Keratinocyte (primary cell): ENCODE measurements around the gene NDUFS2. TPM values are rescaled to one million over a fixed set of nuclear protein-coding genes. Genes with fewer than 3 reads are reported as not detected.

Experiments
- DNase-seq: peaks from one replicate; pipeline ENCODE4 v3.0.0-alpha.2; 2011; ENCODE audit warnings: low read depth, missing footprints, low spot score
- FAIRE-seq: peaks from 2 replicates; lab custom pipeline; 2011; peaks lifted over from hg19 to GRCh38; lab: Jason Lieb, UNC
- H2AFZ ChIP-seq: 2 replicates; pipeline ENCODE4 v1.6.0; 2012; ENCODE audit warnings: low read length, control low read depth, inconsistent platforms; ENCODE audit not compliant: control insufficient read depth
- H3K27ac ChIP-seq: 2 replicates; pipeline ENCODE4 v1.5.1; 2011; ENCODE audit warnings: low read length; ENCODE audit not compliant: control insufficient read depth, insufficient read depth
- H3K27me3 ChIP-seq: 3 replicates; pipeline ENCODE4 v1.6.0; 2011; ENCODE audit warnings: low read length; ENCODE audit not compliant: control insufficient read depth, insufficient read depth; ENCODE audit errors: extremely low read depth
- H3K36me3 ChIP-seq, 2 experiments: 2 replicates in 1 of 2; 3 replicates in 1 of 2; pipeline ENCODE4 v1.5.1; 2011; ENCODE audit warnings: low read length in 2 of 2, mild to moderate bottlenecking in 1 of 2; ENCODE audit not compliant: control insufficient read depth in 2 of 2, insufficient read depth in 2 of 2; ENCODE audit errors: extremely low read depth in 1 of 2
- H3K4me1 ChIP-seq: 3 replicates; pipeline ENCODE4 v1.5.1; 2011; ENCODE audit warnings: low read length; ENCODE audit not compliant: control insufficient read depth, insufficient read depth; ENCODE audit errors: extremely low read depth
- H3K4me2 ChIP-seq: 3 replicates; pipeline ENCODE4 v1.6.0; 2011; ENCODE audit warnings: low read depth, low read length; ENCODE audit not compliant: control insufficient read depth, insufficient read depth; ENCODE audit errors: extremely low read depth
- H3K4me3 ChIP-seq, 3 experiments: fragments of 200-600 bp in 1 of 3; sonication (generic) in 1 of 3; 2 replicates in 2 of 3; 3 replicates in 1 of 3; pipeline ENCODE4 v1.5.1; 2011 to 2016; ENCODE audit warnings: low read length in 3 of 3, mild to moderate bottlenecking in 3 of 3, control low read depth in 2 of 3, inconsistent platforms in 1 of 3, low read depth in 1 of 3, mixed read lengths in 1 of 3, mixed run types in 1 of 3, moderate library complexity in 1 of 3; ENCODE audit not compliant: control insufficient read depth in 2 of 3, insufficient read depth in 2 of 3; ENCODE audit errors: extremely low read depth in 1 of 3
- H3K79me2 ChIP-seq: 2 replicates; pipeline ENCODE4 v1.6.0; 2012; ENCODE audit warnings: low read length; ENCODE audit not compliant: control insufficient read depth, insufficient read depth
- H3K9ac ChIP-seq: 3 replicates; pipeline ENCODE4 v1.6.0; 2011; ENCODE audit warnings: low read length; ENCODE audit not compliant: control insufficient read depth, insufficient read depth; ENCODE audit errors: extremely low read depth
- H3K9me1 ChIP-seq: 3 replicates; pipeline ENCODE4 v1.6.0; 2011; ENCODE audit warnings: low read length; ENCODE audit not compliant: control insufficient read depth, insufficient read depth; ENCODE audit errors: extremely low read depth
- H3K9me3 ChIP-seq: 2 replicates; pipeline ENCODE4 v1.5.1; 2012; ENCODE audit warnings: low read depth, low read length; ENCODE audit not compliant: control insufficient read depth
- H4K20me1 ChIP-seq: 3 replicates; pipeline ENCODE4 v1.6.0; 2011; ENCODE audit warnings: low read length; ENCODE audit not compliant: control insufficient read depth, insufficient read depth; ENCODE audit errors: extremely low read depth
- EZH2 ChIP-seq: IDR thresholded peaks from one replicate; pipeline ENCODE4 v1.6.1; 2012; ENCODE audit warnings: inconsistent platforms, mild to moderate bottlenecking, low read length, moderate library complexity
- dilution Hi-C: fragments of 300-500 bp; cut with MboI; formaldehyde crosslinking; loops from one replicate; pipeline ENCODE4 v1.7.0; 2020; ENCODE audit warnings: low sequenced_read_pairs; ENCODE audit not compliant: extremely low pct_ligation_motif_present
- polyA plus RNA-seq, 5 experiments: library from polyadenylated mRNA; depleted of rRNA in 3 of 5; stranded (reverse) in 3 of 5; stranded (forward) in 1 of 5; unstranded in 1 of 5; fragments of >200 nt; gene quantifications; 1 replicate in 1 of 5; 2 replicates in 3 of 5; 3 replicates in 1 of 5; pipeline versions ENCODE4 v1.2.1 to v1.2.3, GENCODE V29; 2011 to 2012; ENCODE audit warnings: missing spikeins in 2 of 5, low read depth in 1 of 5, low replicate concordance in 1 of 5
- TF ChIP-seq, protein P1 (sequence below), 3 experiments: IDR thresholded peaks in 1 of 3; conservative IDR thresholded peaks in 1 of 3; optimal IDR thresholded peaks in 1 of 3; 2 replicates in 2 of 3; 3 replicates in 1 of 3; pipeline versions ENCODE3 to v1.5.1; 2011; ENCODE audit warnings: low read length in 3 of 3, mild to moderate bottlenecking in 3 of 3, moderate library complexity in 2 of 3, control low read depth in 1 of 3, inconsistent platforms in 1 of 3; ENCODE audit not compliant: insufficient read depth in 2 of 3; ENCODE audit errors: extremely low read depth in 1 of 3

The NDUFS2 gene
- polyA plus RNA-seq, 1 donor (not counting 4 experiments of a cell fraction or from before 2014, with no cell fraction given), result 136 TPM

DNA sequence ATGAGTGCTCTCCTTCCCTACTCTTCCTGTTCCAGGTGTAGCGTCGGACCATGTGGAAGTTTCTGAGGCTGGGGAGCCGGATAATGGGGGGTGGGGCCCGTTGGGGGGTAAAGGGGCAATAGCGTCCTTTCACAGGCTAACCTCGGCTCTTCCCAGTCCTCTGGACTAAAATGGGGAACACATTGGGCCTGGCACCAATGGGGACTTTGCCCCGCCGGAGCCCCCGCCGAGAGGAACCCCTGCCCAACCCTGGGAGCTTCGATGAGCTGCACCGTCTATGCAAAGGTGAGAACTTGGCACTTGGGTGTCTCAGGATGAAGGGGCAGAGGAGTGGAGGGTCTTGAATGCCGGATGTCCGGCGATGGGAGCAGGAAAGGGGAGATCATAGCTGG, 24.1 kb downstream of the NDUFS2 start:
- Histone ChIP-seq H3K9me1 (no peaks in the 10 kb centered on the region), H3K27me3 (no peaks in the 10 kb centered on the region), H3K27ac (peak overlapping the region; percentile 61), H3K9me3 (no peaks in the 10 kb centered on the region), H3K36me3 (peaks cover 12 to 17% of the 10 kb centered on the region in 2 experiments), H4K20me1 (no peaks in the 10 kb centered on the region), H3K4me3 (peak overlapping the region; percentile 88 to 97 (median 90)), H3K4me2 (peak overlapping the region; percentile 97), H3K9ac (peak overlapping the region; percentile 84), H3K4me1 (peaks cover 19% of the 10 kb centered on the region), H2AFZ (peak overlapping the region; percentile 95), H3K79me2 (peaks cover 13% of the 10 kb centered on the region)
- no peak for TF ChIP-seq EZH2
- TF ChIP-seq, protein P1, sequence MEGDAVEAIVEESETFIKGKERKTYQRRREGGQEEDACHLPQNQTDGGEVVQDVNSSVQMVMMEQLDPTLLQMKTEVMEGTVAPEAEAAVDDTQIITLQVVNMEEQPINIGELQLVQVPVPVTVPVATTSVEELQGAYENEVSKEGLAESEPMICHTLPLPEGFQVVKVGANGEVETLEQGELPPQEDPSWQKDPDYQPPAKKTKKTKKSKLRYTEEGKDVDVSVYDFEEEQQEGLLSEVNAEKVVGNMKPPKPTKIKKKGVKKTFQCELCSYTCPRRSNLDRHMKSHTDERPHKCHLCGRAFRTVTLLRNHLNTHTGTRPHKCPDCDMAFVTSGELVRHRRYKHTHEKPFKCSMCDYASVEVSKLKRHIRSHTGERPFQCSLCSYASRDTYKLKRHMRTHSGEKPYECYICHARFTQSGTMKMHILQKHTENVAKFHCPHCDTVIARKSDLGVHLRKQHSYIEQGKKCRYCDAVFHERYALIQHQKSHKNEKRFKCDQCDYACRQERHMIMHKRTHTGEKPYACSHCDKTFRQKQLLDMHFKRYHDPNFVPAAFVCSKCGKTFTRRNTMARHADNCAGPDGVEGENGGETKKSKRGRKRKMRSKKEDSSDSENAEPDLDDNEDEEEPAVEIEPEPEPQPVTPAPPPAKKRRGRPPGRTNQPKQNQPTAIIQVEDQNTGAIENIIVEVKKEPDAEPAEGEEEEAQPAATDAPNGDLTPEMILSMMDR (optimal IDR thresholded peaks at IDR 0.05 in 1 of 3, IDR thresholded peaks at IDR 0.05 in 1 of 3, conservative IDR thresholded peaks at IDR 0.05 in 1 of 3; ENCODE audit: extremely low read depth in 1 of 3, insufficient read depth in 2 of 3, low read length in 3 of 3), result no peak
- dilution Hi-C loops, result no loop called here
- DNase-seq, result no peak
- FAIRE-seq, result no peak

DNA sequence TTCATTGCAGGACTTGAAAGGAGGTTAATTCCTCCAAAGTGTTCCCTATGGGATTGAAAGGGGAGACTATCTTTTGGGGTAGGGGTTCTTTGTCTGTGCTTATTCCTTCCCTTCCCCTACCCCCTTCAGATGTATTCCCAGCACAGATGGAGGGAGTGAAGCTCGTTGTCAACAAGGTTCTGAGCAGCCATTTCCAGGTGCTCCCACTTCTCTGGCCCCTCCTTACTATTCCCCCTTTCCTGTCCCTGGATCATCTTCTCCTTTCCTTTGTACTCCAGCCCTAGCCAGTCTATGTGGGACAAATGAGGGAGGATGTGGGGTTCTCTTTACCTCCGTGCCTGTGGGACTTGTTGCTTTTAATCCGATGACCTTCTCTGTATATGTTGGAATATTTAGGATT, 24.6 kb downstream of the NDUFS2 start:
- no peak for TF ChIP-seq EZH2
- TF ChIP-seq, protein P1 (optimal IDR thresholded peaks at IDR 0.05 in 1 of 3, IDR thresholded peaks at IDR 0.05 in 1 of 3, conservative IDR thresholded peaks at IDR 0.05 in 1 of 3; ENCODE audit: extremely low read depth in 1 of 3, insufficient read depth in 2 of 3, low read length in 3 of 3), result no peak
- Histone ChIP-seq H3K9me3 (no peaks in the 10 kb centered on the region), H3K4me2 (peak overlapping the region; percentile 97), H3K27me3 (no peaks in the 10 kb centered on the region), H3K9me1 (no peaks in the 10 kb centered on the region), H3K36me3 (peaks cover 12 to 17% of the 10 kb centered on the region in 2 experiments), H4K20me1 (no peaks in the 10 kb centered on the region), H3K27ac (peak overlapping the region; percentile 42), H3K79me2 (peaks cover 13% of the 10 kb centered on the region), H3K4me1 (peaks cover 19% of the 10 kb centered on the region), H2AFZ (peak overlapping the region; percentile 50), H3K9ac (peak overlapping the region; percentile 84), H3K4me3 (peak overlapping the region; percentile 88 to 97 (median 90))
- peak; percentile 9 for FAIRE-seq
- DNase-seq, result no peak
- dilution Hi-C loops, result no loop called here
